Tibial nerve (tissue), 4 donors: ENCODE measurements around the gene FAM204A.

Experiments
- EP300 ChIP-seq, 2 donors: sonication (generic); formaldehyde crosslinking; IDR thresholded peaks; one replicate each; pipeline ENCODE4 v1.6.1; 2017; ENCODE audit warnings: antibody characterized with exemption in 2 of 2, mild to moderate bottlenecking in 1 of 2
- POLR2A ChIP-seq, 2 donors: fragments of 450-650 bp; IDR thresholded peaks; one replicate each; pipeline ENCODE4 v1.6.1; 2017; ENCODE audit warnings: antibody characterized with exemption in 2 of 2, mild to moderate bottlenecking in 2 of 2, moderate library complexity in 2 of 2
- TF ChIP-seq, protein P1 (sequence below), 5 experiments: fragments of 200-600 bp in 3 of 5; fragments of 450-650 bp in 2 of 5; sonication (generic) in 3 of 5; IDR thresholded peaks; one replicate each; pipeline ENCODE4 v1.5.1; 2016 to 2019; ENCODE audit warnings: antibody characterized with exemption in 5 of 5, mild to moderate bottlenecking in 3 of 5, moderate library complexity in 2 of 5

DNA sequence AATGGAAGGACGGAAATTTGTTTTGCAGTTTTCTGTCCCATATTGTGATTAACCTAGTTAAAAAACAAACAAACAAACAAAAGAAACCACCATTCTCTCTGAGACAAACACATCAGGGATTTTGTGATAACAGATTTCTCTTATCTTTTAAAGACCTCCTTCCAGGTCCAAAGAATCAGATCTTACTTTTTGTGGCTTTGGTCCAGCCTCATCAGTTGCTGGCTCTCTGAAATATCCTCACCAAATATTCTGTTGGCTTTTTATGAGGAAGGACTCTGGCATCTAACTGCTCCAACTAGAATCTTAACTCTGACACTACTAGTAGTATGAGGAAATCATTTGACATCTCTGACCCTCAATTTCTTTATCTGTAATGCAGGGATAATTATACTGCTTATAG, 4.8 kb downstream of the FAM204A start:
- TF ChIP-seq EP300 (IDR thresholded peaks at IDR 0.05) (no peak), POLR2A (IDR thresholded peaks at IDR 0.05) (no peak)
- TF ChIP-seq, protein P1, sequence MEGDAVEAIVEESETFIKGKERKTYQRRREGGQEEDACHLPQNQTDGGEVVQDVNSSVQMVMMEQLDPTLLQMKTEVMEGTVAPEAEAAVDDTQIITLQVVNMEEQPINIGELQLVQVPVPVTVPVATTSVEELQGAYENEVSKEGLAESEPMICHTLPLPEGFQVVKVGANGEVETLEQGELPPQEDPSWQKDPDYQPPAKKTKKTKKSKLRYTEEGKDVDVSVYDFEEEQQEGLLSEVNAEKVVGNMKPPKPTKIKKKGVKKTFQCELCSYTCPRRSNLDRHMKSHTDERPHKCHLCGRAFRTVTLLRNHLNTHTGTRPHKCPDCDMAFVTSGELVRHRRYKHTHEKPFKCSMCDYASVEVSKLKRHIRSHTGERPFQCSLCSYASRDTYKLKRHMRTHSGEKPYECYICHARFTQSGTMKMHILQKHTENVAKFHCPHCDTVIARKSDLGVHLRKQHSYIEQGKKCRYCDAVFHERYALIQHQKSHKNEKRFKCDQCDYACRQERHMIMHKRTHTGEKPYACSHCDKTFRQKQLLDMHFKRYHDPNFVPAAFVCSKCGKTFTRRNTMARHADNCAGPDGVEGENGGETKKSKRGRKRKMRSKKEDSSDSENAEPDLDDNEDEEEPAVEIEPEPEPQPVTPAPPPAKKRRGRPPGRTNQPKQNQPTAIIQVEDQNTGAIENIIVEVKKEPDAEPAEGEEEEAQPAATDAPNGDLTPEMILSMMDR (IDR thresholded peaks at IDR 0.05) = no peak
